HepG2 (cell line): ENCODE data around the gene SLC22A23. TPM values are rescaled to one million over a fixed set of nuclear protein-coding genes. Genes with fewer than 3 reads are reported as not detected.

Experiments
- BCL6 ChIP-seq: IDR thresholded peaks from 2 replicates; pipeline ENCODE4 v1.6.1; 2016; ENCODE audit warnings: missing genetic modification reagents, missing compliant biosample characterization
- EP300 ChIP-seq, 3 experiments: sonication (generic) in 1 of 3; formaldehyde crosslinking in 1 of 3; IDR thresholded peaks; 2 replicates each; pipeline versions ENCODE4 v1.5.1 to v1.6.1; 2011 to 2020; ENCODE audit warnings: low read depth in 2 of 3, low read length in 2 of 3, borderline replicate concordance in 1 of 3, improper control_type of control experiment in 1 of 3, mild to moderate bottlenecking in 1 of 3, missing genetic modification reagents in 1 of 3, moderate library complexity in 1 of 3
- FOXK1 ChIP-seq: sonication (generic); formaldehyde crosslinking; IDR thresholded peaks from 2 replicates; pipeline ENCODE4 v1.4.0; 2020; ENCODE audit warnings: low read depth, missing genetic modification reagents, borderline replicate concordance
- MAFK ChIP-seq, 2 experiments: IDR thresholded peaks in 1 of 2; conservative IDR thresholded peaks in 1 of 2; 2 replicates each; pipeline ENCODE4 v1.6.1; 2011; ENCODE audit warnings: improper control_type of control experiment in 2 of 2, low read length in 2 of 2
- NCOR1 ChIP-seq: fragments of 200-600 bp; sonication (generic); IDR thresholded peaks from 2 replicates; pipeline ENCODE4 v1.7.0; 2017; ENCODE audit warnings: antibody characterized with exemption, low read length, borderline replicate concordance
- RXRA ChIP-seq: sonication (generic); formaldehyde crosslinking; IDR thresholded peaks from 2 replicates; pipeline ENCODE4 v1.5.1; 2020; ENCODE audit warnings: missing genetic modification reagents
- SAP130 ChIP-seq: IDR thresholded peaks from 2 replicates; pipeline ENCODE4 v1.6.1; 2016; ENCODE audit warnings: low read depth
- TCF7 ChIP-seq: sonication (generic); IDR thresholded peaks from 2 replicates; pipeline ENCODE4 v1.6.1; 2016; ENCODE audit warnings: antibody characterized with exemption, low read depth
- ZNF382 ChIP-seq: sonication (generic); formaldehyde crosslinking; IDR thresholded peaks from 2 replicates; pipeline ENCODE4 v1.5.0; 2020; ENCODE audit warnings: missing genetic modification reagents, mild to moderate bottlenecking, borderline replicate concordance
- polyA plus RNA-seq, 8 experiments: library from polyadenylated mRNA; depleted of rRNA in 3 of 8; stranded (reverse) in 7 of 8; unstranded in 1 of 8; fragments of >200 nt; fragmentation: Illumina TruSeq in 4 of 8; extraction: Trizol in 4 of 8; gene quantifications; 2 replicates each; pipeline versions ENCODE4 v1.2.1 to v1.2.3, GENCODE V29; 2011 to 2016; ENCODE audit warnings: low read depth in 4 of 8, missing spikeins in 1 of 8, mixed read lengths in 1 of 8; ENCODE audit not compliant: insufficient read depth in 1 of 8
- total RNA-seq, 5 experiments: library from RNA; depleted of rRNA; stranded (reverse); fragments of >200 nt; fragmentation: Illumina TruSeq; extraction: Trizol; gene quantifications; 2 replicates each; pipeline ENCODE4 v1.2.3, GENCODE V29; 2016; ENCODE audit warnings: low read depth in 1 of 5
- TF ChIP-seq, protein P1 (sequence below), 2 experiments: sonication (generic) in 1 of 2; formaldehyde crosslinking in 1 of 2; IDR thresholded peaks; 2 replicates each; pipeline versions ENCODE4 v1.4.0 to v1.6.1; 2016 to 2020; ENCODE audit warnings: borderline replicate concordance in 1 of 2, low read depth in 1 of 2, mild to moderate bottlenecking in 1 of 2, missing genetic modification reagents in 1 of 2
- TF ChIP-seq, protein P2 (sequence below): sonication (generic); formaldehyde crosslinking; IDR thresholded peaks from 2 replicates; pipeline ENCODE4 v1.4.0; 2020; ENCODE audit warnings: missing genetic modification reagents
- TF ChIP-seq, protein P3 (sequence below): sonication (generic); formaldehyde crosslinking; conservative IDR thresholded peaks from 2 replicates; pipeline ENCODE4 v1.8.0; 2022; ENCODE audit warnings: low read depth, missing genetic modification reagents
- TF ChIP-seq, protein P4 (sequence below): IDR thresholded peaks from 2 replicates; pipeline ENCODE4 v1.4.0; 2020; ENCODE audit warnings: mild to moderate bottlenecking, missing genetic modification reagents

Gene SLC22A23
- total and polyA plus RNA-seq, 2 of the 13 experiments (the other 11 are each of a cell fraction or from before 2014, with no cell fraction given), result 11.8 to 17.5 TPM

DNA sequence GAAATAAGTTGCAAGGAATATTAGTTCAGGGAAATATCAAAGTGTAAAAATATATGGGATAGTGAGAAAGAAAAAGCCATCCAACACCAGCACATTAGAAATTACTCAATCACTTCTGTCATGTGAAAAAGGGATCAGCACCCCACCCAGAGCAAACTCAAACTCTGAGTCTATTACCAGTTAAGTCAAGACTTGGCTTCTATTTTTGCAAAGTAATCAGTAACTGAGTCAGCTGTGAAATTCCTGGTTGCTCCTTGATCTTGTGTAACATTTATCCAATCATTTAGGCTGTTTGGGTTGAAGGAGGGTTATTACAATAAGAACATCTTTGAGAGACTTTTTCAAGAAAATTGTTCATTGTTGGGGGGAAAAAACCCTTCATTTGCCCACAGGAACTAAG lies 51.2 kb downstream of the SLC22A23 start (continued):
- TF ChIP-seq, protein P1, sequence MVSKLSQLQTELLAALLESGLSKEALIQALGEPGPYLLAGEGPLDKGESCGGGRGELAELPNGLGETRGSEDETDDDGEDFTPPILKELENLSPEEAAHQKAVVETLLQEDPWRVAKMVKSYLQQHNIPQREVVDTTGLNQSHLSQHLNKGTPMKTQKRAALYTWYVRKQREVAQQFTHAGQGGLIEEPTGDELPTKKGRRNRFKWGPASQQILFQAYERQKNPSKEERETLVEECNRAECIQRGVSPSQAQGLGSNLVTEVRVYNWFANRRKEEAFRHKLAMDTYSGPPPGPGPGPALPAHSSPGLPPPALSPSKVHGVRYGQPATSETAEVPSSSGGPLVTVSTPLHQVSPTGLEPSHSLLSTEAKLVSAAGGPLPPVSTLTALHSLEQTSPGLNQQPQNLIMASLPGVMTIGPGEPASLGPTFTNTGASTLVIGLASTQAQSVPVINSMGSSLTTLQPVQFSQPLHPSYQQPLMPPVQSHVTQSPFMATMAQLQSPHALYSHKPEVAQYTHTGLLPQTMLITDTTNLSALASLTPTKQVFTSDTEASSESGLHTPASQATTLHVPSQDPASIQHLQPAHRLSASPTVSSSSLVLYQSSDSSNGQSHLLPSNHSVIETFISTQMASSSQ (IDR thresholded peaks at IDR 0.05; ENCODE audit: low read depth), result peak; percentile 39
- TF ChIP-seq, protein P1 (CRISPR knock-in tag; IDR thresholded peaks at IDR 0.05; ENCODE audit: borderline replicate concordance), result no peak
- TF ChIP-seq ZNF382 (CRISPR knock-in tag) (no peak), BCL6 (CRISPR knock-in tag) (peak; percentile 83), NCOR1 (0 out of 2 replicates have a peak, but pooled peaks have one; percentile 22), MAFK (conservative IDR thresholded peaks at IDR 0.05 in 1 of 2, IDR thresholded peaks at IDR 0.05 in 1 of 2; ENCODE audit: low read length in 2 of 2) (peak; percentile 65 to 87), TCF7 (peak; percentile 18; the same call in 1 of the 2 replicates), SAP130 (CRISPR knock-in tag) (peak; percentile 58), RXRA (CRISPR knock-in tag) (no peak), EP300 (IDR thresholded peaks at IDR 0.05; ENCODE audit: low read depth in 2 of 2, low read length in 2 of 2) (peak in 1 of 2 experiments; percentile 47; a peak in 1 of 4 replicates), EP300 (CRISPR knock-in tag; IDR thresholded peaks at IDR 0.05; ENCODE audit: borderline replicate concordance) (no peak), FOXK1 (CRISPR knock-in tag) (peak; percentile 16; the same call in 1 of the 2 replicates)
- TF ChIP-seq, protein P2, sequence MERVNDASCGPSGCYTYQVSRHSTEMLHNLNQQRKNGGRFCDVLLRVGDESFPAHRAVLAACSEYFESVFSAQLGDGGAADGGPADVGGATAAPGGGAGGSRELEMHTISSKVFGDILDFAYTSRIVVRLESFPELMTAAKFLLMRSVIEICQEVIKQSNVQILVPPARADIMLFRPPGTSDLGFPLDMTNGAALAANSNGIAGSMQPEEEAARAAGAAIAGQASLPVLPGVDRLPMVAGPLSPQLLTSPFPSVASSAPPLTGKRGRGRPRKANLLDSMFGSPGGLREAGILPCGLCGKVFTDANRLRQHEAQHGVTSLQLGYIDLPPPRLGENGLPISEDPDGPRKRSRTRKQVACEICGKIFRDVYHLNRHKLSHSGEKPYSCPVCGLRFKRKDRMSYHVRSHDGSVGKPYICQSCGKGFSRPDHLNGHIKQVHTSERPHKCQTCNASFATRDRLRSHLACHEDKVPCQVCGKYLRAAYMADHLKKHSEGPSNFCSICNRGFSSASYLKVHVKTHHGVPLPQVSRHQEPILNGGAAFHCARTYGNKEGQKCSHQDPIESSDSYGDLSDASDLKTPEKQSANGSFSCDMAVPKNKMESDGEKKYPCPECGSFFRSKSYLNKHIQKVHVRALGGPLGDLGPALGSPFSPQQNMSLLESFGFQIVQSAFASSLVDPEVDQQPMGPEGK (CRISPR knock-in tag), result 0 out of 2 replicates have a peak, but pooled peaks have one; percentile 15
- TF ChIP-seq, protein P3, sequence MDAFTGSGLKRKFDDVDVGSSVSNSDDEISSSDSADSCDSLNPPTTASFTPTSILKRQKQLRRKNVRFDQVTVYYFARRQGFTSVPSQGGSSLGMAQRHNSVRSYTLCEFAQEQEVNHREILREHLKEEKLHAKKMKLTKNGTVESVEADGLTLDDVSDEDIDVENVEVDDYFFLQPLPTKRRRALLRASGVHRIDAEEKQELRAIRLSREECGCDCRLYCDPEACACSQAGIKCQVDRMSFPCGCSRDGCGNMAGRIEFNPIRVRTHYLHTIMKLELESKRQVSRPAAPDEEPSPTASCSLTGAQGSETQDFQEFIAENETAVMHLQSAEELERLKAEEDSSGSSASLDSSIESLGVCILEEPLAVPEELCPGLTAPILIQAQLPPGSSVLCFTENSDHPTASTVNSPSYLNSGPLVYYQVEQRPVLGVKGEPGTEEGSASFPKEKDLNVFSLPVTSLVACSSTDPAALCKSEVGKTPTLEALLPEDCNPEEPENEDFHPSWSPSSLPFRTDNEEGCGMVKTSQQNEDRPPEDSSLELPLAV (CRISPR knock-in tag), result no peak
- TF ChIP-seq, protein P4, sequence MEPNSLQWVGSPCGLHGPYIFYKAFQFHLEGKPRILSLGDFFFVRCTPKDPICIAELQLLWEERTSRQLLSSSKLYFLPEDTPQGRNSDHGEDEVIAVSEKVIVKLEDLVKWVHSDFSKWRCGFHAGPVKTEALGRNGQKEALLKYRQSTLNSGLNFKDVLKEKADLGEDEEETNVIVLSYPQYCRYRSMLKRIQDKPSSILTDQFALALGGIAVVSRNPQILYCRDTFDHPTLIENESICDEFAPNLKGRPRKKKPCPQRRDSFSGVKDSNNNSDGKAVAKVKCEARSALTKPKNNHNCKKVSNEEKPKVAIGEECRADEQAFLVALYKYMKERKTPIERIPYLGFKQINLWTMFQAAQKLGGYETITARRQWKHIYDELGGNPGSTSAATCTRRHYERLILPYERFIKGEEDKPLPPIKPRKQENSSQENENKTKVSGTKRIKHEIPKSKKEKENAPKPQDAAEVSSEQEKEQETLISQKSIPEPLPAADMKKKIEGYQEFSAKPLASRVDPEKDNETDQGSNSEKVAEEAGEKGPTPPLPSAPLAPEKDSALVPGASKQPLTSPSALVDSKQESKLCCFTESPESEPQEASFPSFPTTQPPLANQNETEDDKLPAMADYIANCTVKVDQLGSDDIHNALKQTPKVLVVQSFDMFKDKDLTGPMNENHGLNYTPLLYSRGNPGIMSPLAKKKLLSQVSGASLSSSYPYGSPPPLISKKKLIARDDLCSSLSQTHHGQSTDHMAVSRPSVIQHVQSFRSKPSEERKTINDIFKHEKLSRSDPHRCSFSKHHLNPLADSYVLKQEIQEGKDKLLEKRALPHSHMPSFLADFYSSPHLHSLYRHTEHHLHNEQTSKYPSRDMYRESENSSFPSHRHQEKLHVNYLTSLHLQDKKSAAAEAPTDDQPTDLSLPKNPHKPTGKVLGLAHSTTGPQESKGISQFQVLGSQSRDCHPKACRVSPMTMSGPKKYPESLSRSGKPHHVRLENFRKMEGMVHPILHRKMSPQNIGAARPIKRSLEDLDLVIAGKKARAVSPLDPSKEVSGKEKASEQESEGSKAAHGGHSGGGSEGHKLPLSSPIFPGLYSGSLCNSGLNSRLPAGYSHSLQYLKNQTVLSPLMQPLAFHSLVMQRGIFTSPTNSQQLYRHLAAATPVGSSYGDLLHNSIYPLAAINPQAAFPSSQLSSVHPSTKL (CRISPR knock-in tag), result peak; percentile 41; the same call in 1 of the 2 replicates
